Measurements from ENCODE around the gene USP35.

DNA sequence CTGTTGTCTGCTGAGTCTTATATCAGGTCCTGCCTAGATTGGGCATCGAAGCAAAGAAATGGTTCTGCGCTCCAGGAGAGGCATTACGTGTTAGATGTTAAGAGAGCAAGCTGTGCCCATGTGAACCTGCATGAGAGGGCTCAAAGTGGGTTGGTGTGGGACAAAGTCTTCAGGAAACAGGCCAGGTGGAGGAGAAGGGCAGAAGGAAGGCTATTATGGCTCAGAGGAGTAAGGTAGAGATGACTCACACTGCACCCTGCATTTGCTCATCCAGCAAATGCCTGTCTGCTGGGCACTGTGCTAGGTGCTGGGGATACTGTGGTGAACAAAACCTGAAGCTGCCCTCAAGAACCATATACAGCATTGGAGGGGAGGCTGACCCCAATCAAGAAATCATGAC is 5.8 kb downstream of the USP35 start:
- TF ChIP-seq TCF12 (IDR thresholded peaks at IDR 0.05; ENCODE audit: low read depth) (no peak), TAF1 (IDR thresholded peaks at IDR 0.05; ENCODE audit: low read depth) (no peak), EP300 (IDR thresholded peaks at IDR 0.05; ENCODE audit: borderline replicate concordance) (no peak), CREB1 (IDR thresholded peaks at IDR 0.05; ENCODE audit: low read depth) (no peak), TEAD4 (IDR thresholded peaks at IDR 0.05) (no peak), EGR1 (IDR thresholded peaks at IDR 0.05) (no peak), YY1 (IDR thresholded peaks at IDR 0.05; ENCODE audit: low read depth) (no peak), RAD21 (IDR thresholded peaks at IDR 0.05; ENCODE audit: low read depth) (no peak), ZBTB7A (IDR thresholded peaks at IDR 0.05; ENCODE audit: low read depth) (no peak), NFIC (IDR thresholded peaks at IDR 0.05) (no peak)
- TF ChIP-seq, protein P1, sequence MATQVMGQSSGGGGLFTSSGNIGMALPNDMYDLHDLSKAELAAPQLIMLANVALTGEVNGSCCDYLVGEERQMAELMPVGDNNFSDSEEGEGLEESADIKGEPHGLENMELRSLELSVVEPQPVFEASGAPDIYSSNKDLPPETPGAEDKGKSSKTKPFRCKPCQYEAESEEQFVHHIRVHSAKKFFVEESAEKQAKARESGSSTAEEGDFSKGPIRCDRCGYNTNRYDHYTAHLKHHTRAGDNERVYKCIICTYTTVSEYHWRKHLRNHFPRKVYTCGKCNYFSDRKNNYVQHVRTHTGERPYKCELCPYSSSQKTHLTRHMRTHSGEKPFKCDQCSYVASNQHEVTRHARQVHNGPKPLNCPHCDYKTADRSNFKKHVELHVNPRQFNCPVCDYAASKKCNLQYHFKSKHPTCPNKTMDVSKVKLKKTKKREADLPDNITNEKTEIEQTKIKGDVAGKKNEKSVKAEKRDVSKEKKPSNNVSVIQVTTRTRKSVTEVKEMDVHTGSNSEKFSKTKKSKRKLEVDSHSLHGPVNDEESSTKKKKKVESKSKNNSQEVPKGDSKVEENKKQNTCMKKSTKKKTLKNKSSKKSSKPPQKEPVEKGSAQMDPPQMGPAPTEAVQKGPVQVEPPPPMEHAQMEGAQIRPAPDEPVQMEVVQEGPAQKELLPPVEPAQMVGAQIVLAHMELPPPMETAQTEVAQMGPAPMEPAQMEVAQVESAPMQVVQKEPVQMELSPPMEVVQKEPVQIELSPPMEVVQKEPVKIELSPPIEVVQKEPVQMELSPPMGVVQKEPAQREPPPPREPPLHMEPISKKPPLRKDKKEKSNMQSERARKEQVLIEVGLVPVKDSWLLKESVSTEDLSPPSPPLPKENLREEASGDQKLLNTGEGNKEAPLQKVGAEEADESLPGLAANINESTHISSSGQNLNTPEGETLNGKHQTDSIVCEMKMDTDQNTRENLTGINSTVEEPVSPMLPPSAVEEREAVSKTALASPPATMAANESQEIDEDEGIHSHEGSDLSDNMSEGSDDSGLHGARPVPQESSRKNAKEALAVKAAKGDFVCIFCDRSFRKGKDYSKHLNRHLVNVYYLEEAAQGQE (IDR thresholded peaks at IDR 0.05; ENCODE audit: low read depth), result no peak
- TF ChIP-seq, protein P2, sequence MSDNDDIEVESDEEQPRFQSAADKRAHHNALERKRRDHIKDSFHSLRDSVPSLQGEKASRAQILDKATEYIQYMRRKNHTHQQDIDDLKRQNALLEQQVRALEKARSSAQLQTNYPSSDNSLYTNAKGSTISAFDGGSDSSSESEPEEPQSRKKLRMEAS (IDR thresholded peaks at IDR 0.05), result no peak
